ENCODE measurements around the gene BCL2L2. TPM values are rescaled to one million over a fixed set of nuclear protein-coding genes. Genes with fewer than 3 reads are reported as not detected.

The BCL2L2 gene
- total and polyA plus RNA-seq, 9 of the 15 experiments (the other 6 are each of a cell fraction or from before 2014, with no cell fraction given), result 2.6 to 32.5 (median 14.7) TPM

- no peak for TF ChIP-seq TFE3 (CRISPR knock-in tag; IDR thresholded peaks at IDR 0.05)
- TF ChIP-seq ARNT (IDR thresholded peaks at IDR 0.05), result no peak
- TF ChIP-seq ZHX1 (conservative IDR thresholded peaks at IDR 0.05; ENCODE audit: low read length), result no peak
- 0 out of 2 replicates have a peak, but pooled peaks have one; percentile 21 for TF ChIP-seq ZBTB40 (IDR thresholded peaks at IDR 0.05)
- no peak for TF ChIP-seq ZBTB40 (CRISPR knock-in tag; IDR thresholded peaks at IDR 0.05)
- no peak for TF ChIP-seq ZNF764 (CRISPR knock-in tag; IDR thresholded peaks at IDR 0.05; ENCODE audit: low read depth)
- peak; percentile 53; the same call in 1 of the 2 replicates for TF ChIP-seq PKNOX1 (IDR thresholded peaks at IDR 0.05)
- peak; percentile 48 to 70 (median 51) for TF ChIP-seq CTCF (IDR thresholded peaks at IDR 0.05 in 2 of 3, conservative IDR thresholded peaks at IDR 0.05 in 1 of 3; ENCODE audit: insufficient read depth in 2 of 3, low read depth in 1 of 3, low read length in 3 of 3)
Measured at GRCh38 chr14:23345987-23346692, 39.5 kb downstream of the BCL2L2 start (continued).

All from K562 (cell line).